Kidney epithelial cell (primary cell): ENCODE results near the gene MGLL. TPM values are rescaled to one million over a fixed set of nuclear protein-coding genes. Genes with fewer than 3 reads are reported as not detected.

Experiments used
- DNase-seq: peaks from one replicate; pipeline ENCODE4 v3.0.0-alpha.2; 2010; ENCODE audit warnings: low read depth
- H3K27me3 ChIP-seq: 2 replicates; pipeline ENCODE4 v1.6.0; 2011; ENCODE audit warnings: low read length; ENCODE audit not compliant: control insufficient read depth, insufficient read depth
- H3K36me3 ChIP-seq: 2 replicates; pipeline ENCODE4 v1.5.1; 2011; ENCODE audit warnings: low read length; ENCODE audit not compliant: control insufficient read depth, insufficient read depth
- H3K4me3 ChIP-seq: 2 replicates; pipeline ENCODE4 v1.5.1; 2011; ENCODE audit warnings: low read depth, mild to moderate bottlenecking, control low read depth, low read length
- CTCF ChIP-seq: IDR thresholded peaks from 2 replicates; pipeline ENCODE4 v1.5.1; 2011; ENCODE audit warnings: mild to moderate bottlenecking, moderate library complexity, low read length, control low read depth, inconsistent platforms; ENCODE audit not compliant: insufficient read depth, poor library complexity, severe bottlenecking
- total RNA-seq: library from RNA; depleted of rRNA; stranded (reverse); fragments of >200 nt; gene quantifications from 2 replicates; pipeline ENCODE4 v1.2.3, GENCODE V29; 2015

Gene MGLL
- total RNA-seq, 1 donor from 2014 or later, result 71.8 TPM

- no peaks in the 10 kb centered on the region for H3K36me3 ChIP-seq
- TF ChIP-seq CTCF, result no peak
- no peak for DNase-seq
- H3K27me3 ChIP-seq, result no peaks in the 10 kb centered on the region
- no peak overlapping the region for H3K4me3 ChIP-seq
Measured at GRCh38 chr3:127646501-127647046, 175.7 kb downstream of the MGLL start.

GRCh38 chr3:127645371-127646015 is 176.8 kb downstream of the MGLL start:
- TF ChIP-seq CTCF, result no peak
- no peaks in the 10 kb centered on the region for H3K27me3 ChIP-seq
- no peak overlapping the region for H3K4me3 ChIP-seq
- no peaks in the 10 kb centered on the region for H3K36me3 ChIP-seq
- no peak for DNase-seq

- TF ChIP-seq CTCF, result no peak
- Histone ChIP-seq H3K27me3 (no peaks in the 10 kb centered on the region), H3K36me3 (no peaks in the 10 kb centered on the region), H3K4me3 (no peak overlapping the region)
- DNase-seq, result no peak
Measured at GRCh38 chr3:127644641-127645370, 177.5 kb downstream of the MGLL start.

GRCh38 chr3:127640042-127640355 is 182.3 kb downstream of the MGLL start:
- no peak for DNase-seq
- no peaks in the 10 kb centered on the region for H3K27me3 ChIP-seq
- H3K4me3 ChIP-seq, result no peak overlapping the region
- H3K36me3 ChIP-seq, result no peaks in the 10 kb centered on the region
- no peak for TF ChIP-seq CTCF

- DNase-seq, result no peak
- TF ChIP-seq CTCF, result no peak
- no peak overlapping the region for H3K4me3 ChIP-seq
- H3K36me3 ChIP-seq, result no peaks in the 10 kb centered on the region
- H3K27me3 ChIP-seq, result no peaks in the 10 kb centered on the region
Measured at GRCh38 chr3:127639173-127640041, 182.9 kb downstream of the MGLL start.

Other genes starting within 250 kb of the MGLL start
- gene TPRA1, start 231.8 kb downstream of the MGLL start, total RNA-seq, result 92.3 and 95.2 TPM in 2 replicates
- 41.8 and 48.6 TPM in 2 replicates for gene MCM2, start 224.1 kb downstream of the MGLL start, total RNA-seq
- 69.5 and 70.4 TPM in 2 replicates for gene PODXL2, start 193.3 kb downstream of the MGLL start, total RNA-seq
- gene ABTB1, start 149.6 kb downstream of the MGLL start, total RNA-seq, result 14.2 and 16.0 TPM in 2 replicates
- 0.08 and 0.41 TPM in 2 replicates for gene KBTBD12, start 92.7 kb upstream of the MGLL start, total RNA-seq
- gene SEC61A1, start 229.9 kb upstream of the MGLL start, total RNA-seq, result 350 and 383 TPM in 2 replicates